ENCODE data around the gene ART1.
"Not testable (repeated sequence)": the region's sequence is repeated elsewhere in the genome, so short reads cannot be mapped to it uniquely, and the experiment has no call there.

Gene ART1

DNA sequence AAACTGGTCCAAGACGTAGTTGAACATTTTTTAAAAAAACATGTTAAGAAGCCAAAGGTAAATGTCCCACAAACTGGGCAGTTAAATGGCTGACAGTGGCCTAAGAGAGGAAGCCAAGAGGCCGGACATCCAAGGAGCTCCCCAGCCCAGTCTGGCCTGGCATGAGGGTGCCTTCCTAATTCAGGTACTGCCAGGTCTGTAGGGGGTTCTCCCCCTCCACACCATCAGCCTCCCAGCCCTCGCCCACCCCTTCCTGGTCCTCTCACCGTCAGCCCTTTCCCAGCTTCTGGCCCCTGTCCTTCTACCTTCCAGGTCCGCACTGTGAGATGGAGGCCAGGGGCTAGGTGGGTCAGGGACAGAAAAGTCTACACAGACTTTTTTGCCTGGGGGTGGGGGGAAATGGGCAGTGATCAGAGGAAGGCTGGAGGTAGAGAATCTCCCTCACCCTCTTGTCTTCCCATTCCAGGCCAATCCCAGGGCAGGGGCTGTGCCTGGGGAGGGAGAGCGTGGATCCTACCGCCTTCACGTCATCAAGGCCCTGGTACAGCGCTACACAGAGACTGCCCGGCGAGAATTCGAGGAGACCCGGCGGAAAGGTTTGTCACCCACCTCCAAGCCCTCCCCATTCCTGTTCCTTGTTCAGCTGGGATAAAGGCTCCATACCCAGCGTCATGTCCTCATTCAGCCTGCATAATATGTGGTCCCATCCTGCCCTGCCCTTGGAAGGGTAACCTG lies 9.1 kb upstream of the ART1 start:
- DNase-seq, result no peak

GRCh38 chr11:3637201-3637600 lies 7.7 kb upstream of the ART1 start:
- no peak for DNase-seq

DNA sequence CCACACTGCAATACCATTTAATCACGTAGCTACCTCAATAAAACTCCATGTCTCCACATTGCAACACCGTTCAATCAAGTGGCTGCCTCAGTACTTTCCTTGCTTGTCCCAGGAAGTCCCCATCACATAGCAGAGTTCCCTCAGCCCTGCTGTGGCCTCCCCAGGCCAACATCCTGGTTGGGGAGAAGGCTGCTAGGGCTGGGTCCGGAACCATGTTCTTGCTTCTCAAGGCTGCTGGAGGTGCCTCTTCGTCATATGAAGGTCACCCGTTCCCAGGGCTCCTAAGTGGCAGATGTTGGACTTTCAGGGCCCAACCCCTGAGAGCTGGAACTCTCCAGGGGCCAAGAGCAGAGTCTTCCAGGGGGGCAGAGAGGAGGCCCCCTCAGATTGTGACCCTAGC lies 6.4 kb upstream of the ART1 start:
- no peak for DNase-seq

DNA sequence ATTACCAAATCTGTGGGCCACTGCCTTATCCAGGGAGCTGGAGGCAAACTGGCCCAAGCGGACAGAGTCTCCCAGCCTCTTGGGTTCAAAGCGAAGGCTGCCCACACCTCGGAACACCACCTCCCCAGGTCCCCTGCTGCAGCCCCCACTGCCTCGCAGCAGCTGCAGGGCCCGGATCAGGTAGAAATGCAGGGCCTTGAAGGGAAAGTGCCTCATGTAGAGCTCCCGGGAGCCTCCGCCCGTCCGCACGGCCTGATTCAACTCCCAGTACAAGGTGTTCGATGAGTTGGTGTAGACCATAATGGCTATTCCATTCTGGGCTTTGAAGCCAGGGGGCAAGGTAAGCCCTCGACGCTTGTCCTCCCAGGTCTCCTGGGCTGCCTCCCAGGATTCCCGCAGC lies 5.1 kb upstream of the ART1 start:
- DNase-seq, result no peak

- DNase-seq, result no peak
Measured at GRCh38 chr11:3641191-3641590, 3.7 kb upstream of the ART1 start.

DNA sequence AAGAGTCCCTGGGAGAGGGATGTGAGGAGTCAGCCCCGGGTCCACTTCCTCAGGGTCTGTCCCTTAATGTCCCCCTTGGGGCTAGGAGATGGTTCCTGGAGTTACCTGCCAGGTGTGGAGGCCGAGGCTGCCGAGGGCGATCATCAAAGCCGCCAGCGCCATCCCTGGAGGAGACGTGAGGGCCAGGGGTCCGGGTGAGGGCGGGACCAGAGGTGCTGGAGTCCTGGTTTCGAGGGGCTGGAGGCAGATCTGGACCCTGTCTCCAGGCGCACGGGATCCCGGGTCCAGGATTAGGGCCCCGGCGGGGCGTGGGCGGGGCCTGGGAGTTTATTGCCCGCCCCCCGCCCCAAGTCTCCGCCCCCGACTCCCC lies 3.2 kb upstream of the ART1 start, which contains the start of gene ART5:
Gene ART5, minus strand, starts transcription at position 292 of the 370 bp plus-strand sequence. Its CDS starts 130 bp downstream, at position 162.
- no peak for DNase-seq

GRCh38 chr11:3642071-3642951 lies 2.6 kb upstream of the ART1 start:
- peak; percentile 82 for DNase-seq

DNA sequence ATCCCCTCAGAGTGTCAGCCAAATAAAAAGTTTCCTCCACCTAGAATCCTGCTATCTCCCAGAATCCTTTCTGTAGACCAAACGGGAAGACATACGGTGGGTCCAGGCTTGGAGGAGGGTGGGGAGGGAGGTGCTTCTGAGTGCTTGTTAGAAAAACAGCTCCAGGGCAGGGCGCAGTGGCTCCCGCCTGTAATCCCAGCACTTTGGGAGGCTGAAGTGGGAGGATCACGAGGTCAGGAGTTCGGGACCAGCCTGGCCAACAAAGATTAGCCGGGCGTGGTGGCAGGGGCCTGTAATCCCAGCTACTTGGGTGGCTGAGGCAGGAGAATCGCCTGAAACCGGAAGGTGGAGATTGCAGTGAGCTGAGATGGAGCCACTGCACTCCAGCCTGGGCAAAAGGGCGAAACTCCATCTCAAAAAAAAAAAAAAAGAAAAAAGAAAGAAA lies 1.8 kb upstream of the ART1 start:
- DNase-seq, result not testable (repeated sequence)

- no peak for DNase-seq
Measured at GRCh38 chr11:3645552-3645951, 624 bp downstream of the ART1 start.

- DNase-seq, result not testable (repeated sequence)
Measured at GRCh38 chr11:3648843-3649242, 3.9 kb downstream of the ART1 start.

DNA sequence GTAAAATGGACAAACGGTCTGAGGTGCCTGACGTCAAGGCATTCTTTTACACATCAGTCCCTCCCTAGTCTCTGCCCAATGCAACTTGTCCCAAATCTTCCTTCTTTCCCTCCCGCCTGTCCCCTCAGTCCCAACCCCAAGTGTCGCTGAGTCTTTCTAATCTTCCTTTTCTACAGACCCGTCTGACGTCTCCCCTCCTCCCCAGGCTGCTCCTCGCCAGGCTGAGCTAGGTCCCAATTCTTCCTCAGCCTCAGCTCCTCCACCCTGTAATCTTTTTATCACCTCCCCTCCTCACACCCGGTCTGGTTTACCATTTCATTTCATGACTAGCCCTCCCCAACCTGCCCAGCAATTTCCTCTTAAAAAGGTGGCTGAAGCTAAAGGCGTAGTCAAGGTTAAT lies 4.4 kb downstream of the ART1 start:
- DNase-seq, result not testable (repeated sequence)

DNA sequence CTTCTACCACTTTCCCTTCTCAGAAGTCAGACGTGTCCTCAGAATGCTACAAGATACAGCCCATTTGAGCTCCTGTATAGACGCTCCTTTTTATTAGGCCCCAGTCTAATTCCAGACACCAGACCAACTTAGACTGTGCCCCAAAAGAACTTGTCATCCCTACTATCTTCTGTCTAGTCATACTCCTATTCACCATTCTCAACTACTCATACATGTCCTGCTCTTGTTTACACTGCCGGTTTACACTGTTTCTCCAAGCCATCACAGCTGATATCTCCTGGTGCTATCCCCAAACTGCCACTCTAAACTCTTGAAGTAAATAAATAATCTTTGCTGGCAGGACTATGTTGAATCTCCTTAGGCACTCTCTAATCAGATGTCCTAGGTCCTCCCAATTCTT lies 7.6 kb downstream of the ART1 start:
- DNase-seq, result not testable (repeated sequence)

GRCh38 chr11:3655547-3655946 lies 10.6 kb downstream of the ART1 start:
- DNase-seq, result no peak

DNA sequence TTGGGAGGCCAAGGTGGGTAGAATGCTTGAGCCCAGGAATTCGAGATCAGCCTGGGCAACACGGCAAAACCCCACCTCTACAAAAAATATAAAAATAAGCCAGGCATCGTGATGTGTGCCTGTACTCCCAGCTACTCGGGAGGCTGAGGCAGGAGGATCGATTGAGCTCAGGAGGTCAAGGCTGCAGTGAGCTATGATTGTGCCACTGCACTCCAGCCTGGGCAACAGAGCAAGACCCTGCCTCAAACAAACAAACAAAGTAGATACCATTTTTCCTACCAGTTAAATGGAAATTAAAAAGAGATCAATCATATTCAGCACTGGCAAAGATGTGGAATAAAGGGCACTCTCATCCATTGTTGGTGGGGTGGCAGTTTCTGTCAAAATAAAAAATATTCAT lies 12.4 kb downstream of the ART1 start:
- not testable (repeated sequence) for DNase-seq

GRCh38 chr11:3658252-3658651 lies 13.3 kb downstream of the ART1 start:
- DNase-seq, result no peak

GRCh38 chr11:3659595-3660515 lies 14.9 kb downstream of the ART1 start:
- DNase-seq, result no peak

- no peak for DNase-seq
Measured at GRCh38 chr11:3660960-3661359, 16.0 kb downstream of the ART1 start.

GRCh38 chr11:3662856-3663255 lies 17.9 kb downstream of the ART1 start:
- DNase-seq, result no peak

- DNase-seq, result no peak
Measured at GRCh38 chr11:3664032-3664630, 19.2 kb downstream of the ART1 start.

GRCh38 chr11:3665336-3666022 lies 20.6 kb downstream of the ART1 start:
- no peak for DNase-seq

DNA sequence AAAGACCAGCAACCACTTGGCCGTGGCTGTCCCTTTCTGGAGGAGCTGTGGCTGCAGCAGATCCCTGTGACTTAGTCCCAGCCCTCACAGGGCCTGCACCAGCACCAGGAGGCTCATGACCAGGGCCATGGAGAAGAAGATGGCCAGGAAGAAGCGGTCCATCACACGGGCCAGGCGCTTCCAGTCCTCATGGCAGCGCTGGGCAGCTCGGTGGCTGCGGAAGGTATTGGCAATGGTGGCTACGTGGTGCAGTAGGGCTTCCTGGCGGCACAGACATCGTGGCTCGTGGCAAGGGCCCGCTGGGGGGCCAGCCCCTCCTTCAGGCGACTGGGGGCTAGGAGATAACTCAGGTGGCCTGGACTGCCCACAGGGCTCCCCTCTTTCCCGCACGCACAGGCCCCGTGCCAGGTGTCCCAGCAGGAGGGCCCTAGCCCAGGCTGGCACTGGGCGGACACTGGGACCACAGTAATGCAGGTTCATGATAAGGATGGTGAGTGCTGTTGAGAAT lies 21.1 kb downstream of the ART1 start:
- no peak for DNase-seq

Data from CD4-positive, alpha-beta T cell treated with Interleukin-17A for 4 hours (primary cell).